HepG2 (cell line): ENCODE results near the gene SRCIN1. TPM values are rescaled to one million over a fixed set of nuclear protein-coding genes. Genes with fewer than 3 reads are reported as not detected.
"Not testable (repeated sequence)": the region's sequence is repeated elsewhere in the genome, so short reads cannot be mapped to it uniquely, and the experiment has no call there.

ENCODE experiments used
- ATAC-seq: fragments of 200-7000 bp; cut with Tn5 transposase; 3 replicates; pipeline ENCODE4 v1.9.1; 2020; ENCODE audit warnings: mild to moderate bottlenecking, moderate library complexity
- BruUV-seq: library from RNA; stranded (reverse); fragments of 400-500 nt; replicated peaks from 2 replicates; lab custom pipeline; 2021; lab: Mats Ljungman, UMichigan
- CTCF ChIA-PET: fragments of 300-600 bp; formaldehyde crosslinking; extraction: SDS; loops from one replicate; lab custom pipeline; 2021; ENCODE audit warnings: low total read pairs, inconsistent platforms, low intra/inter-chr PET ratio; lab: Yijun Ruan, JAX
- POLR2A ChIA-PET: fragments of 350-600 bp; sonication (Branson Sonifier 250); formaldehyde crosslinking; loops from one replicate; lab custom pipeline; 2020; ENCODE audit warnings: antibody characterized with exemption, inconsistent platforms; lab: Yijun Ruan, JAX
- DNase-seq: peaks from one replicate; pipeline ENCODE4 v3.0.0-alpha.2; 2015; ENCODE audit warnings: low spot score
- FAIRE-seq: peaks from 3 replicates; lab custom pipeline; 2011; peaks lifted over from hg19 to GRCh38; lab: Jason Lieb, UNC
- H2AFZ ChIP-seq: one replicate; pipeline ENCODE4 v1.6.1; 2011; ENCODE audit warnings: low read length, inconsistent platforms
- H3K27ac ChIP-seq: fragments of 300-600 bp; 3 replicates; pipeline ENCODE4 v1.8.0; 2011; ENCODE audit warnings: mixed run types, mild to moderate bottlenecking, mixed read lengths, low read length, inconsistent platforms; ENCODE audit not compliant: insufficient read depth; ENCODE audit errors: extremely low read length
- H3K27me3 ChIP-seq, 2 experiments: fragments of 200-600 bp in 1 of 2; 2 replicates in 1 of 2; 3 replicates in 1 of 2; pipeline versions ENCODE4 v1.6.0 to v1.8.0; 2011; ENCODE audit warnings: low read length in 2 of 2, mild to moderate bottlenecking in 2 of 2, moderate library complexity in 2 of 2, inconsistent platforms in 1 of 2; ENCODE audit not compliant: insufficient read depth in 2 of 2, control insufficient read depth in 1 of 2
- H3K36me3 ChIP-seq, 2 experiments: fragments of 200-600 bp in 1 of 2; replicated peaks in 1 of 2; 2 replicates in 1 of 2; 3 replicates in 1 of 2; pipeline versions ENCODE4 v1.5.1 to v1.8.0; 2011; ENCODE audit warnings: low read length in 2 of 2, inconsistent platforms in 1 of 2; ENCODE audit not compliant: insufficient read depth in 2 of 2, control insufficient read depth in 1 of 2
- H3K4me1 ChIP-seq: 2 replicates; pipeline ENCODE4 v1.5.1; 2012; ENCODE audit warnings: low read length, inconsistent platforms; ENCODE audit not compliant: insufficient read depth
- H3K4me2 ChIP-seq: 2 replicates; pipeline ENCODE4 v1.6.0; 2011; ENCODE audit warnings: low read depth, low read length, inconsistent platforms
- H3K4me3 ChIP-seq, 3 experiments: fragments of 200-600 bp in 1 of 3; sonication (generic), shearing (Covaris generic) in 1 of 3; replicated peaks in 1 of 3; 2 replicates each; pipeline ENCODE4 v1.5.1; 2011 to 2016; ENCODE audit warnings: low read length in 3 of 3, inconsistent platforms in 2 of 3, low read depth in 2 of 3, mild to moderate bottlenecking in 2 of 3, control low read depth in 1 of 3, mixed read lengths in 1 of 3; ENCODE audit not compliant: insufficient read depth in 1 of 3
- H3K79me2 ChIP-seq: one replicate; pipeline ENCODE4 v1.6.1; 2011; ENCODE audit warnings: low read length, inconsistent platforms; ENCODE audit not compliant: insufficient read depth
- H3K9ac ChIP-seq: 2 replicates; pipeline ENCODE4 v1.6.0; 2011; ENCODE audit warnings: mild to moderate bottlenecking, low read depth, low read length, inconsistent platforms; ENCODE audit not compliant: insufficient read depth
- H3K9me3 ChIP-seq: 2 replicates; pipeline ENCODE4 v1.5.1; 2012; ENCODE audit warnings: mild to moderate bottlenecking, low read length
- H4K20me1 ChIP-seq: 2 replicates; pipeline ENCODE4 v1.6.0; 2011; ENCODE audit warnings: inconsistent platforms, mild to moderate bottlenecking, low read length, moderate library complexity; ENCODE audit not compliant: insufficient read depth
- WGBS: methylation state at CpG from one replicate; pipeline ENCODE4 v1.1.6; 2017; ENCODE audit warnings: low lambda C conversion rate; 5-methylcytosine and 5-hydroxymethylcytosine counted together
- in situ Hi-C: cut with HindIII; loops from 2 replicates; pipeline ENCODE4 v1.10.0; 2017; ENCODE audit warnings: low pct_unique_long_range_greater_than_20kb; ENCODE audit not compliant: extremely low pct_ligation_motif_present
- intact Hi-C: fragments of 100-400 bp; cut with micrococcal nuclease; formaldehyde crosslinking; loops from one replicate; pipeline ENCODE4 v1.10.0; 2022; ENCODE audit not compliant: unreplicated experiment
- polyA plus RNA-seq, 8 experiments: library from polyadenylated mRNA; depleted of rRNA in 3 of 8; stranded (reverse) in 7 of 8; unstranded in 1 of 8; fragments of >200 nt; fragmentation: Illumina TruSeq in 4 of 8; extraction: Trizol in 4 of 8; gene quantifications; 2 replicates each; pipeline versions ENCODE4 v1.2.1 to v1.2.3, GENCODE V29; 2011 to 2016; ENCODE audit warnings: low read depth in 4 of 8, missing spikeins in 1 of 8, mixed read lengths in 1 of 8; ENCODE audit not compliant: insufficient read depth in 1 of 8
- total RNA-seq, 5 experiments: library from RNA; depleted of rRNA; stranded (reverse); fragments of >200 nt; fragmentation: Illumina TruSeq; extraction: Trizol; gene quantifications; 2 replicates each; pipeline ENCODE4 v1.2.3, GENCODE V29; 2016; ENCODE audit warnings: low read depth in 1 of 5

The SRCIN1 gene
- total and polyA plus RNA-seq, 2 of the 13 experiments (the other 11 are each of a cell fraction or from before 2014, with no cell fraction given), result 1.2 to 9.6 TPM

DNA sequence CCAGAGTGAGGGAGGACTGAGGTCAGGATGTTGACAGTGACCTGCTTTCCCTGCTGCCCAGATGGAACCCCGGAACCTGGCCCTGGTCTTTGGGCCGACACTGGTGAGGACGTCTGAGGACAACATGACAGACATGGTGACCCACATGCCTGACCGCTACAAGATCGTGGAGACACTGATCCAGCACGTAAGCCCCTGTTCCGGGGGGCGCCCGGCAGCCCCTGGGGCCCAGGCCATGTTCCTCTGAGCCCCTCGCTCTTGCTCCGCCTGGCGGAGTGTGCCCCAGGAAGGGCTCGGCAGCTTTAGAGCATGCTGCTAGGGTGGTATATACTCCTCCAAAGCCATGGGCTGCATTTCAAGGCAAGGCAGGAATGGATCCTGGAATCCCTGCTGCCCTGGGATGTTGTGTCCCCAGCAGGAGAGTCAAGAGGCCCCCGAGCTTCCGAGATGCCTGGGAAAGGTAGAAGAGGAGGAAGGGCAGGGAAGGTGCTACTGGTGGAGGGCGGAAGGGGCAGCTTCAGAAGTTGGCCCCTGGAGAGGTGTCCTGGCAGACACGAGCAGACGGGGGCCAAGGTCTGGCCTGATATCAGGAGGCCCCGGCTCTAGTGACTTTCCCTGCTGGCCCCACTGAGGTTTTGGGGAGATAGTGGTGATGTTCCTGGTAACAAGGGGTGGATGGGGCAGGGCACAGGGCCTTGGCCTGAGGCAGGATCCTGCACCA is 114.2 kb downstream of the SRCIN1 start:
- ATAC-seq, H3K9ac ChIP-seq, H3K4me1 ChIP-seq, H3K36me3 ChIP-seq, FAIRE-seq, H4K20me1 ChIP-seq, BruUV-seq, H2AFZ ChIP-seq, POLR2A ChIA-PET, DNase-seq, H3K9me3 ChIP-seq, H3K4me3 ChIP-seq, H3K4me2 ChIP-seq, H3K79me2 ChIP-seq, H3K27ac ChIP-seq: not testable (repeated sequence)
- 55% methylated on average over 16 of the region's 19 CpGs for WGBS
- intact Hi-C loops, result loop anchor here (1.0 to 2.0 kb wide), 3 partner anchors 18 to 176 kb away; no protein-coding TSS in a partner anchor
- in situ Hi-C loops, result loop anchor here (5.0 kb wide), 2 partner anchors 154 to 176 kb away; no protein-coding TSS in a partner anchor
- peaks cover 5 to 37% of the 10 kb centered on the region in 2 experiments for H3K27me3 ChIP-seq
- CTCF ChIA-PET, result interaction anchor here (0.7 to 2.7 kb wide), 7 partner anchors 16 to 175 kb away, joined by 3 to 53 read pairs (median 6); no protein-coding TSS in a partner anchor

- DNase-seq, H3K36me3 ChIP-seq, H3K4me1 ChIP-seq, H3K9ac ChIP-seq, CTCF ChIA-PET, FAIRE-seq, POLR2A ChIA-PET, BruUV-seq, H3K79me2 ChIP-seq, H3K27ac ChIP-seq, ATAC-seq, H2AFZ ChIP-seq, H4K20me1 ChIP-seq, H3K9me3 ChIP-seq, H3K4me2 ChIP-seq, H3K4me3 ChIP-seq: not testable (repeated sequence)
- intact Hi-C loops, result loop anchor here (5.0 kb wide), 1 partner anchor 142 kb away; no protein-coding TSS in a partner anchor
- in situ Hi-C loops, result loop anchor here (5.0 kb wide), 2 partner anchors 152 to 178 kb away; no protein-coding TSS in a partner anchor
- H3K27me3 ChIP-seq, result peaks cover 7 to 48% of the 10 kb centered on the region in 2 experiments
- 32% methylated on average over 14 of the region's 17 CpGs for WGBS
Observed at GRCh38 chr17:38489774-38490173, 116.0 kb downstream of the SRCIN1 start.
